Vagina (tissue), 2 donors: ENCODE measurements around the gene CBX7. TPM values are rescaled to one million over a fixed set of nuclear protein-coding genes. Genes with fewer than 3 reads are reported as not detected.

Source experiments
- DNase-seq, 2 donors: peaks; one replicate each; pipeline ENCODE4 v3.0.0-alpha.2; 2017; ENCODE audit errors: extremely low spot score in 2 of 2
- H3K27ac ChIP-seq: fragments of 200-600 bp; sonication (generic); one replicate; pipeline ENCODE4 v1.5.1; 2019
- H3K27me3 ChIP-seq: fragments of 200-600 bp; sonication (generic); one replicate; pipeline ENCODE4 v1.5.1; 2019
- H3K36me3 ChIP-seq, 2 donors: fragments of 200-600 bp; sonication (generic); one replicate each; pipeline ENCODE4 v1.5.1; 2017 to 2019
- H3K4me1 ChIP-seq: fragments of 200-600 bp; sonication (generic); one replicate; pipeline ENCODE4 v1.5.1; 2019
- H3K4me3 ChIP-seq, 2 donors: fragments of 200-600 bp; sonication (generic); 1 replicate in 1 of 2; 2 replicates in 1 of 2; pipeline ENCODE4 v1.5.1; 2016 to 2019
- H3K9me3 ChIP-seq: fragments of 200-600 bp; sonication (generic); one replicate; pipeline ENCODE4 v1.5.1; 2019
- CTCF ChIP-seq, 3 experiments: fragments of 450-650 bp in 2 of 3; fragments of 200-600 bp in 1 of 3; sonication (generic) in 1 of 3; IDR thresholded peaks; one replicate each; pipeline ENCODE4 v1.5.1; 2017 to 2019; ENCODE audit warnings: antibody characterized with exemption in 3 of 3, mild to moderate bottlenecking in 2 of 3, moderate library complexity in 2 of 3
- POLR2A ChIP-seq, 2 donors: fragments of 450-650 bp; IDR thresholded peaks; one replicate each; pipeline ENCODE4 v1.6.1; 2017; ENCODE audit warnings: antibody characterized with exemption in 2 of 2, mild to moderate bottlenecking in 2 of 2, moderate library complexity in 2 of 2
- POLR2AphosphoS5 ChIP-seq, 2 donors: sonication (generic); formaldehyde crosslinking; IDR thresholded peaks; one replicate each; pipeline ENCODE4 v1.9.0; 2017; ENCODE audit warnings: antibody characterized with exemption in 2 of 2, mild to moderate bottlenecking in 2 of 2, low read depth in 1 of 2; ENCODE audit not compliant: insufficient read depth in 1 of 2
- intact Hi-C: fragments of 100-400 bp; cut with DNase I; formaldehyde crosslinking; loops from one replicate; pipeline ENCODE4 v1.15.1; 2023
- total RNA-seq: library from RNA; depleted of rRNA; stranded (reverse); fragments of >200 nt; gene quantifications from one replicate; pipeline ENCODE4 v1.2.3, GENCODE V29; 2016

CBX7 gene
- total RNA-seq, 1 donor from 2014 or later, result 98.0 TPM

GRCh38 chr22:39115570-39115969, 36.9 kb downstream of the CBX7 start:
- Histone ChIP-seq H3K36me3 (no peaks in the 10 kb centered on the region), H3K9me3 (no peaks in the 10 kb centered on the region), H3K27ac (no peak overlapping the region), H3K4me1 (no peaks in the 10 kb centered on the region), H3K4me3 (no peak overlapping the region), H3K27me3 (no peaks in the 10 kb centered on the region)
- TF ChIP-seq CTCF (IDR thresholded peaks at IDR 0.05) (no peak), POLR2A (IDR thresholded peaks at IDR 0.05) (no peak), POLR2AphosphoS5 (IDR thresholded peaks at IDR 0.05; ENCODE audit: insufficient read depth in 1 of 2, low read depth in 1 of 2) (no peak)
- intact Hi-C loops, result no loop called here
- no peak for DNase-seq

- no peaks in the 10 kb centered on the region for H3K4me1 ChIP-seq
- no peaks in the 10 kb centered on the region for H3K9me3 ChIP-seq
- TF ChIP-seq POLR2A (IDR thresholded peaks at IDR 0.05) (no peak), CTCF (IDR thresholded peaks at IDR 0.05) (no peak), POLR2AphosphoS5 (IDR thresholded peaks at IDR 0.05; ENCODE audit: insufficient read depth in 1 of 2, low read depth in 1 of 2) (no peak)
- no peak overlapping the region for H3K4me3 ChIP-seq
- H3K27ac ChIP-seq, result no peak overlapping the region
- intact Hi-C loops, result no loop called here
- DNase-seq, result no peak
- H3K27me3 ChIP-seq, result no peaks in the 10 kb centered on the region
- no peaks in the 10 kb centered on the region for H3K36me3 ChIP-seq
Observed at GRCh38 chr22:39114112-39114511, 38.4 kb downstream of the CBX7 start.

GRCh38 chr22:39110631-39111561, 41.6 kb downstream of the CBX7 start:
- Histone ChIP-seq H3K9me3 (no peaks in the 10 kb centered on the region), H3K27ac (no peak overlapping the region), H3K4me3 (no peak overlapping the region), H3K36me3 (no peaks in the 10 kb centered on the region), H3K27me3 (no peaks in the 10 kb centered on the region), H3K4me1 (no peaks in the 10 kb centered on the region)
- DNase-seq, result no peak
- TF ChIP-seq POLR2A (IDR thresholded peaks at IDR 0.05) (no peak), POLR2AphosphoS5 (IDR thresholded peaks at IDR 0.05; ENCODE audit: insufficient read depth in 1 of 2, low read depth in 1 of 2) (no peak), CTCF (IDR thresholded peaks at IDR 0.05) (no peak)
- intact Hi-C loops, result no loop called here

- no peak for DNase-seq
- no peaks in the 10 kb centered on the region for H3K27me3 ChIP-seq
- H3K4me3 ChIP-seq, result no peak overlapping the region
- no peaks in the 10 kb centered on the region for H3K4me1 ChIP-seq
- no peaks in the 10 kb centered on the region for H3K9me3 ChIP-seq
- intact Hi-C loops, result no loop called here
- no peak for TF ChIP-seq POLR2AphosphoS5 (IDR thresholded peaks at IDR 0.05; ENCODE audit: insufficient read depth in 1 of 2, low read depth in 1 of 2)
- no peak for TF ChIP-seq CTCF (IDR thresholded peaks at IDR 0.05)
- no peak for TF ChIP-seq POLR2A (IDR thresholded peaks at IDR 0.05)
- H3K36me3 ChIP-seq, result no peaks in the 10 kb centered on the region
- H3K27ac ChIP-seq, result no peak overlapping the region
Observed at GRCh38 chr22:39109361-39109760, 43.1 kb downstream of the CBX7 start.

- no peaks in the 10 kb centered on the region for H3K36me3 ChIP-seq
- H3K9me3 ChIP-seq, result no peaks in the 10 kb centered on the region
- no peak overlapping the region for H3K27ac ChIP-seq
- no peaks in the 10 kb centered on the region for H3K4me1 ChIP-seq
- intact Hi-C loops, result no loop called here
- DNase-seq, result no peak
- TF ChIP-seq CTCF (IDR thresholded peaks at IDR 0.05) (no peak), POLR2AphosphoS5 (IDR thresholded peaks at IDR 0.05; ENCODE audit: insufficient read depth in 1 of 2, low read depth in 1 of 2) (no peak), POLR2A (IDR thresholded peaks at IDR 0.05) (no peak)
- no peak overlapping the region for H3K4me3 ChIP-seq
- no peaks in the 10 kb centered on the region for H3K27me3 ChIP-seq
Observed at GRCh38 chr22:39108487-39108886, 44.0 kb downstream of the CBX7 start.
